Uterine smooth muscle cell (primary cell): ENCODE data around the gene UROS. TPM values are rescaled to one million over a fixed set of nuclear protein-coding genes. Genes with fewer than 3 reads are reported as not detected.

ENCODE experiments used
- total RNA-seq: library from RNA; depleted of rRNA; stranded (reverse); fragments of >200 nt; gene quantifications from 2 replicates; pipeline ENCODE4 v1.2.3, GENCODE V29; 2014

UROS gene
- 60.9 and 69.7 TPM in 2 replicates for total RNA-seq

DNA sequence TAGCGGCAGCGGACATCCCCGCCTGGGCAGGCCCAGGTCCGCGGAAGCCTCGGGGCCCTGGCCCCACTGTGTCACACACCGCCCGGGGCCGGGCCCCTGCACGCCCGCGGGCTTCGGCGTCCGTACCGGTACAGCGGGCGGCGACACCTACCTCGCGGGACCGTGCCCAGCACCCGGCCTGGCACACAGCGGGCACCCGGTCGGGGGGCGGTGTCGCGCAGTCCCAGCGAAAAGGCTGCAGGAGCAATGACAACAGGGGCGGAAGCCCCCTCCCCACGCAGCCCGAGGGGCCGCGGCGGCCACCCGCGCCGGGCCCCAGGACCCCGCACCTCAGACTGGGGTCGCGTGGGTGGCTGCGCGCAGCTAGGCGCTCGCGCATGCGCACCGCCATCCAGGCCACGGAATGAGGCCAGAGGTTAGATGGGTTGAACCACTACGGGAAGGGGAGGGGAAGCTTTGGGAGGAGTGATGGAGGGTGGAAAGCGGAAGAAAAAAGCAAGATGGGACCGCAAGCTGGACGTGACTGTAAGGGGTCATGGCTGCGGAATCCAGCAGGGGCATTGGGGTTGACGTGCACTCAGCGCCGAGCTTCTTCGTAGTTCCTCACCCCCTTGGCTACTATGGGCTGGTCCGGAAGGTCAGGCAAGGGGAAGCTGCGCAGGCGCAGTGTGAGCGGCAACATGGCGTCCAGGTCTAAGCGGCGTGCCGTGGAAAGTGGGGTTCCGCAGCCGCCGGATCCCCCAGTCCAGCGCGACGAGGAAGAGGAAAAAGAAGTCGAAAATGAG lies at the start of gene UROS, which contains the start of gene BCCIP:
TSS of gene UROS (minus strand) at position 381 of the 785 bp plus-strand sequence. CDS start 6,759 bp downstream, outside the sequence.
TSS of gene BCCIP (plus strand) at position 669 of the 785 bp plus-strand sequence. CDS start at position 681, 12 bp downstream.

DNA sequence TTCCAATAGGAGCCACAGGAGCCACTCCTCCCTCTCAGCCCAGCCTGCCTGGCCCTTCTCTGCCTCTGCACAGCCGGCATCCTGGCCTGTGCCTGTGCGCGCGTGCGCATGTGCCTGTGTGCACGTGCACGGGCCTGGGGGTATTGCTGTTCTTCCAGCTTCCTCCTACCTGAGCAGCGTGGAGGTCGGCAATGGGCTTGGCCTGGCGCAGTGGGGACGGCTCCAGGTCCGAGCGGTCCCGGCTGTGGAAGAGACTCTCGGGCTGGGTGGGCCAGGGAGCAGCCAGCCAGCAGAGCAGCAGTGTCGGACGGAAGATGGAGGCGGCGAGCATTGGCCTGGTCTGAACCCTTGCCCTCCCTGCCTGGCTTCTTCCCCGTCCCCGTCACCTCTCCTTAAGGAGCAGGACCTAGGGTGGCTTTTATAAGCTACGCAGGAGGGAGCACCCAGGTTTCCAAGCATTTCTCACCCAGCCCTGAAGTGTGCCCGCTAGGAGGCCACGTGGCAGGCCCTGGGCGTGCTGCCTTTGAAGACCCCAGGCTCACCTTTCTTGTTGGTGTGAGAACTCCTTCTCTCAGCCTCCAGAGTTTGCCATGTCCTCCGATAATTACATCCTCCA lies 47.5 kb downstream of the UROS start, which contains the start of gene MMP21:
TSS of gene MMP21 (minus strand) at position 331 of the 616 bp plus-strand sequence. CDS start at position 331, 0 bp downstream.

Other genes starting within 250 kb of the UROS start
- not detected in 2 replicates for gene TEX36, start 140.1 kb downstream of the UROS start, total RNA-seq
- 26.0 and 26.7 TPM in 2 replicates for gene EDRF1, start 103.5 kb downstream of the UROS start, total RNA-seq
- under 0.01 TPM in 1 of 2 replicates, not detected in the other for gene MMP21, start 47.4 kb downstream of the UROS start, total RNA-seq
- gene BCCIP, start 288 bp upstream of the UROS start, total RNA-seq: 52.5 and 78.0 TPM in 2 replicates
- 44.0 and 45.6 TPM in 2 replicates for gene DHX32, start 58.0 kb upstream of the UROS start, total RNA-seq
- 2.2 and 3.7 TPM in 2 replicates for gene FANK1, start 73.3 kb upstream of the UROS start, total RNA-seq